ENCODE data around the gene ALDOA. TPM values are rescaled to one million over a fixed set of nuclear protein-coding genes. Genes with fewer than 3 reads are reported as not detected.

ALDOA gene
- total and polyA plus RNA-seq, 9 of the 15 experiments (the other 6 are each of a cell fraction or from before 2014, with no cell fraction given) = 311 to 2,224 (median 1,293) TPM

- TF ChIP-seq STAG1 (CRISPR knock-in tag; IDR thresholded peaks at IDR 0.05; ENCODE audit: borderline replicate concordance) = peak; percentile 88; the same call in 1 of the 2 replicates
Measured at GRCh38 chr16:30032083-30032819, 33.3 kb upstream of the ALDOA start (continued).

- Histone ChIP-seq H3K79me2 (ENCODE audit: control insufficient read depth, insufficient read depth, low read length) (no peaks in the 10 kb centered on the region), H3K27me3 (ENCODE audit: control insufficient read depth in 2 of 2, insufficient read depth in 2 of 2, low read length in 2 of 2) (peaks cover 14 to 54% of the 10 kb centered on the region in 2 experiments; a peak in 4 of 5 replicates), H3K9ac (ENCODE audit: insufficient read depth in 1 of 2, low read depth in 2 of 2, low read length in 2 of 2) (no peak overlapping the region), H3K9me1 (ENCODE audit: control insufficient read depth, insufficient read depth, low read length) (peaks cover 3% of the 10 kb centered on the region), H4K20me1 (replicated peaks; ENCODE audit: control insufficient read depth, insufficient read depth, low read length) (peaks cover 13% of the 10 kb centered on the region; the same call in 1 of the 2 replicates), H3K27ac (ENCODE audit: extremely low read depth, low read depth, low read length) (no peak overlapping the region), H3K9me3 (replicated peaks; ENCODE audit: control insufficient read depth, insufficient read depth, low read depth, low read length) (no peaks in the 10 kb centered on the region), H2AFZ (ENCODE audit: low read depth, low read length) (no peak overlapping the region), H3K36me3 (ENCODE audit: control insufficient read depth, insufficient read depth, low read length) (no peaks in the 10 kb centered on the region), H3K4me3 (no peak overlapping the region), H3K4me2 (ENCODE audit: insufficient read depth, low read length) (no peak overlapping the region), H3K4me1 (replicated peaks in 1 of 2; ENCODE audit: control insufficient read depth in 2 of 2, insufficient read depth in 2 of 2, low read length in 2 of 2) (peaks cover 0 to 25% of the 10 kb centered on the region in 2 experiments; a peak in 2 of 5 replicates)
- intact Hi-C loops (cut with micrococcal nuclease) (no loop called here), in situ Hi-C loops (cut with MboI) (no loop called here)
- POLR2A ChIA-PET = no interaction called here
- FAIRE-seq (peak; percentile 70), ATAC-seq (peak; percentile 28; the same call in 2 of the 3 replicates), DNase-seq (ENCODE audit: extremely low read depth in 1 of 4, low spot score in 3 of 4) (peak; percentile 32 to 57 (median 46))
- CTCF ChIA-PET (ENCODE audit: low intra/inter-chr PET ratio) = no interaction called here
- WGBS (ENCODE audit: insufficient coverage, low coverage, missing lambda C conversion rate) = 8% methylated on average over 7 of the region's 7 CpGs
- BruUV-seq (replicated peaks) = no TSS peak
- TF ChIP-seq ADNP (tag; IDR thresholded peaks at IDR 0.05) (no peak), OTX1 (CRISPR knock-in tag; IDR thresholded peaks at IDR 0.05) (no peak), ZNF695 (CRISPR knock-in tag; IDR thresholded peaks at IDR 0.05) (no peak), E2F3 (CRISPR knock-in tag; IDR thresholded peaks at IDR 0.05) (no peak), SREBF1 (IDR thresholded peaks at IDR 0.05; ENCODE audit: borderline replicate concordance, low read depth, low read length) (no peak), PCBP1 (IDR thresholded peaks at IDR 0.05; ENCODE audit: low read depth, low read length, poor library complexity, severe bottlenecking) (no peak), PKNOX1 (IDR thresholded peaks at IDR 0.05) (0 out of 2 replicates have a peak, but pooled peaks have one; percentile 6), RB1 (IDR thresholded peaks at IDR 0.05; ENCODE audit: low read depth) (no peak), THRA (IDR thresholded peaks at IDR 0.05) (no peak), IRF1 (CRISPR knock-in tag; IDR thresholded peaks at IDR 0.05; ENCODE audit: borderline replicate concordance) (no peak), ZNF592 (IDR thresholded peaks at IDR 0.05) (no peak)
Measured at GRCh38 chr16:30033270-30033669, 32.3 kb upstream of the ALDOA start.

Measured in K562 (cell line).